ENCODE measurements around the gene PLEKHJ1.
"Not testable (repeated sequence)": the region's sequence is repeated elsewhere in the genome, so short reads cannot be mapped to it uniquely, and the experiment has no call there.

Gene PLEKHJ1

GRCh38 chr19:2207008-2207407, 29.1 kb downstream of the PLEKHJ1 start:
- TF ChIP-seq CTCF (IDR thresholded peaks at IDR 0.05; ENCODE audit: extremely low read depth, insufficient read depth, missing control alignments): no peak
- DNase-seq (ENCODE audit: low spot score): no peak
- in situ Hi-C loops (cut with MboI; ENCODE audit: low pct_unique_long_range_greater_than_20kb, low sequenced_read_pairs, unreplicated experiment): no loop called here

- TF ChIP-seq CTCF (IDR thresholded peaks at IDR 0.05; ENCODE audit: extremely low read depth, insufficient read depth, missing control alignments): no peak
- no peak for DNase-seq (ENCODE audit: low spot score)
- in situ Hi-C loops (cut with MboI; ENCODE audit: low pct_unique_long_range_greater_than_20kb, low sequenced_read_pairs, unreplicated experiment): no loop called here
Measured at GRCh38 chr19:2202366-2202765, 33.8 kb downstream of the PLEKHJ1 start.

- no peak for TF ChIP-seq CTCF (IDR thresholded peaks at IDR 0.05; ENCODE audit: extremely low read depth, insufficient read depth, missing control alignments)
- no peak for DNase-seq (ENCODE audit: low spot score)
- in situ Hi-C loops (cut with MboI; ENCODE audit: low pct_unique_long_range_greater_than_20kb, low sequenced_read_pairs, unreplicated experiment): no loop called here
Measured at GRCh38 chr19:2201473-2202148, 34.5 kb downstream of the PLEKHJ1 start.

GRCh38 chr19:2200624-2201294, 35.4 kb downstream of the PLEKHJ1 start:
- DNase-seq (ENCODE audit: low spot score); in situ Hi-C loops (cut with MboI; ENCODE audit: low pct_unique_long_range_greater_than_20kb, low sequenced_read_pairs, unreplicated experiment): not testable (repeated sequence)

- TF ChIP-seq CTCF (IDR thresholded peaks at IDR 0.05; ENCODE audit: extremely low read depth, insufficient read depth, missing control alignments): no peak
- no peak for DNase-seq (ENCODE audit: low spot score)
- in situ Hi-C loops (cut with MboI; ENCODE audit: low pct_unique_long_range_greater_than_20kb, low sequenced_read_pairs, unreplicated experiment): no loop called here
Measured at GRCh38 chr19:2199861-2200623, 36.1 kb downstream of the PLEKHJ1 start.

- TF ChIP-seq CTCF (IDR thresholded peaks at IDR 0.05; ENCODE audit: extremely low read depth, insufficient read depth, missing control alignments): peak; percentile 42
- in situ Hi-C loops (cut with MboI; ENCODE audit: low pct_unique_long_range_greater_than_20kb, low sequenced_read_pairs, unreplicated experiment): no loop called here
- no peak for DNase-seq (ENCODE audit: low spot score)
Measured at GRCh38 chr19:2199215-2199614, 36.9 kb downstream of the PLEKHJ1 start.

GRCh38 chr19:2198317-2198716, 37.8 kb downstream of the PLEKHJ1 start:
- TF ChIP-seq CTCF (IDR thresholded peaks at IDR 0.05; ENCODE audit: extremely low read depth, insufficient read depth, missing control alignments): no peak
- no peak for DNase-seq (ENCODE audit: low spot score)
- in situ Hi-C loops (cut with MboI; ENCODE audit: low pct_unique_long_range_greater_than_20kb, low sequenced_read_pairs, unreplicated experiment): no loop called here

Measured in GM13977 (cell line).